NCI-H2029 treated with DMSO at 0.1 percent for 48 hours (cell line): ENCODE results near the gene FBXO5.
"Not testable (repeated sequence)": the region's sequence is repeated elsewhere in the genome, so short reads cannot be mapped to it uniquely, and the experiment has no call there.

Source experiments
- DNase-seq: peaks from one replicate; lab custom pipeline; 2025; lab: John Stamatoyannopoulos, UW

FBXO5 gene

GRCh38 chr6:152993431-152993830 lies 10.6 kb upstream of the FBXO5 start:
- no peak for DNase-seq

GRCh38 chr6:152986978-152987377 lies 4.1 kb upstream of the FBXO5 start:
- DNase-seq: no peak

GRCh38 chr6:152985300-152985699 lies 2.5 kb upstream of the FBXO5 start:
- DNase-seq: not testable (repeated sequence)

- no peak for DNase-seq
Observed at GRCh38 chr6:152984513-152984872, 1.7 kb upstream of the FBXO5 start.

GRCh38 chr6:152983637-152984512 lies 1.0 kb upstream of the FBXO5 start:
- DNase-seq: no peak

GRCh38 chr6:152981989-152982903 lies 595 bp downstream of the FBXO5 start:
- DNase-seq: no peak

GRCh38 chr6:152981219-152981618 lies 1.6 kb downstream of the FBXO5 start:
- no peak for DNase-seq

GRCh38 chr6:152980656-152981055 lies 2.2 kb downstream of the FBXO5 start:
- DNase-seq: no peak

- DNase-seq: no peak
Observed at GRCh38 chr6:152979116-152979515, 3.7 kb downstream of the FBXO5 start.

- DNase-seq: no peak
Observed at GRCh38 chr6:152978058-152978457, 4.8 kb downstream of the FBXO5 start.

- DNase-seq: no peak
Observed at GRCh38 chr6:152977556-152977955, 5.3 kb downstream of the FBXO5 start.

- DNase-seq: no peak
Observed at GRCh38 chr6:152976749-152977148, 6.1 kb downstream of the FBXO5 start.

GRCh38 chr6:152975204-152975915 lies 7.5 kb downstream of the FBXO5 start:
- no peak for DNase-seq

GRCh38 chr6:152973916-152974315 lies 8.9 kb downstream of the FBXO5 start:
- no peak for DNase-seq

- DNase-seq: no peak
Observed at GRCh38 chr6:152969688-152970418, 13.0 kb downstream of the FBXO5 start.

GRCh38 chr6:152966168-152966894 lies 16.5 kb downstream of the FBXO5 start:
- not testable (repeated sequence) for DNase-seq

- no peak for DNase-seq
Observed at GRCh38 chr6:152959333-152959732, 23.5 kb downstream of the FBXO5 start.

GRCh38 chr6:152957796-152958195 lies 25.0 kb downstream of the FBXO5 start:
- no peak for DNase-seq

- DNase-seq: no peak
Observed at GRCh38 chr6:152954443-152954842, 28.4 kb downstream of the FBXO5 start.

GRCh38 chr6:152952866-152953509 lies 29.9 kb downstream of the FBXO5 start:
- DNase-seq: no peak
